GM19099 (cell line): ENCODE measurements around the gene ARRDC2.

ENCODE experiments used
- POLR2A ChIP-seq: IDR thresholded peaks from 3 replicates; pipeline ENCODE4 v1.6.1; 2011; ENCODE audit warnings: low read depth; ENCODE audit not compliant: insufficient read length; ENCODE audit errors: extremely low read depth

The ARRDC2 gene

GRCh38 chr19:18059902-18060301, 51.9 kb downstream of the ARRDC2 start:
- no peak for TF ChIP-seq POLR2A

DNA sequence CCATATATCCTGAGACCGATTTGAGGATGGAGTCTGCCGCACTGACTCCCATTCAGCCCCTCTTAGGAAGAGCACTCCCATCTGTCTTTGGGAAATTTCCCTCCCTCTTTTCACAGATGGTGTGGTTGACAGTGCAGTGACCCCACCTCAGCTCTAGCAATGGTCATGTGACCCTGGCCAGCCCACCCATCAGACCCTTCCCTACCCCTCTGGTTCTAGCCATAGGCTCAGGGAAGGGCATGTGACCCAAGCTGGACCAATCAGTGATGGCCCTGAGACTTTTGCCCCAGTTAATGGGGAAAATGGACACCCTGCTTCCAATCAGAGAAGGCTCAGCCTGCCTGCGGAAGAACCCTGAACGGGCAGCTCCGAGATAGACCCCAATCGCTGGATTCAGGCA, 52.5 kb downstream of the ARRDC2 start:
- TF ChIP-seq POLR2A, result no peak

GRCh38 chr19:18062028-18062427, 54.1 kb downstream of the ARRDC2 start:
- no peak for TF ChIP-seq POLR2A

DNA sequence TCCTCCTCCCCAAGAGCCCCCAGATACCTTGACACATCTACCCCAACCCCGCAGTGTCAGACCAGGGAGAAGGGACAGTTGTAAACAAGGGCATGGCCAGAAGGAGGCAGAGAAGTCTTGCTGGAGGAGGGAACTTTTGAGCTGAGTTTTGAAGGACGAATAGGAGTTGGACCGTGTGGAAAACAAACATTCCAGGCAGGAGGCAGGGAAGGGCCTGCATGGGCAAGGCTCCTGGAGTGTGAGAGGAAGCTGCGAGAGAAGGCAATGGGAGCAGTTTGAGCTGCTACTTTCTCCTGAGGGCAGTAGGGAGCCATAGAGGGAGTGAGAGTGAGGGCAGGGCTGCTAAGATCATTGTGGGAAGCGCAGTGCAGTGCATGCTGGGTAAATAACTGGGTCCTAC, 55.5 kb downstream of the ARRDC2 start:
- TF ChIP-seq POLR2A, result no peak
